HFF-Myc (cell line): ENCODE data around the gene LILRA5.

Experiments used
- DNase-seq: peaks from one replicate; pipeline ENCODE4 v3.0.0-alpha.2; 2011; ENCODE audit warnings: low read depth; ENCODE audit errors: extremely low read depth
- H3K4me3 ChIP-seq: replicated peaks from 2 replicates; pipeline ENCODE4 v1.5.1; 2011; ENCODE audit warnings: low read depth, mild to moderate bottlenecking, control low read depth, low read length
- TF ChIP-seq, protein P1 (sequence below): IDR thresholded peaks from 2 replicates; pipeline ENCODE4 v1.5.1; 2012; ENCODE audit warnings: mild to moderate bottlenecking, low read depth, low read length, control low read depth; ENCODE audit errors: missing control alignments

The LILRA5 gene

DNA sequence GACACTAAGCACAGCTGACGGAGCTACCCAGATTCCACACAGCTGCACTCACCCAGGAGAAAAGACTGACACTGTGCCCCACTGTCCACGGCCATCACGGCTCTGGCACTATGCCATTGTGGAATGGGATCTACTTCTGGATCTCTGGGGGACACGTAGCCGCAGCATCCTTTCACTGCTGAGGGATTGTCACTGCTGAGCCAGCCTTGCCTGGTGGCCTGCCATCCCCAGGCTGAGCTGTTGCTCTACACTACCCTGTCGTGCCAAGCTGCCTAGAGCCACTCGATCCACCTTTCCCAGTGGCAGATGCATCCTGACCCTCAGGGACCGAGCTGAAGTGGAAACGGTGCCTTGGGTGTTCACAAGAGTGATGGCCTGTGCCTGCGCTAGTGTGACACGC is 50.9 kb downstream of the LILRA5 start:
- H3K4me3 ChIP-seq, result no peak overlapping the region
- no peak for DNase-seq
- TF ChIP-seq, protein P1, sequence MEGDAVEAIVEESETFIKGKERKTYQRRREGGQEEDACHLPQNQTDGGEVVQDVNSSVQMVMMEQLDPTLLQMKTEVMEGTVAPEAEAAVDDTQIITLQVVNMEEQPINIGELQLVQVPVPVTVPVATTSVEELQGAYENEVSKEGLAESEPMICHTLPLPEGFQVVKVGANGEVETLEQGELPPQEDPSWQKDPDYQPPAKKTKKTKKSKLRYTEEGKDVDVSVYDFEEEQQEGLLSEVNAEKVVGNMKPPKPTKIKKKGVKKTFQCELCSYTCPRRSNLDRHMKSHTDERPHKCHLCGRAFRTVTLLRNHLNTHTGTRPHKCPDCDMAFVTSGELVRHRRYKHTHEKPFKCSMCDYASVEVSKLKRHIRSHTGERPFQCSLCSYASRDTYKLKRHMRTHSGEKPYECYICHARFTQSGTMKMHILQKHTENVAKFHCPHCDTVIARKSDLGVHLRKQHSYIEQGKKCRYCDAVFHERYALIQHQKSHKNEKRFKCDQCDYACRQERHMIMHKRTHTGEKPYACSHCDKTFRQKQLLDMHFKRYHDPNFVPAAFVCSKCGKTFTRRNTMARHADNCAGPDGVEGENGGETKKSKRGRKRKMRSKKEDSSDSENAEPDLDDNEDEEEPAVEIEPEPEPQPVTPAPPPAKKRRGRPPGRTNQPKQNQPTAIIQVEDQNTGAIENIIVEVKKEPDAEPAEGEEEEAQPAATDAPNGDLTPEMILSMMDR, result no peak

- no peak for DNase-seq
- TF ChIP-seq, protein P1, result no peak
- H3K4me3 ChIP-seq, result no peak within 1 kb of the TSS
Measured at GRCh38 chr19:54257116-54257480, 55.9 kb downstream of the LILRA5 start, which contains the start of gene LILRB5. TSS of gene LILRB5 (minus strand) at chr19:54257273. CDS start at chr19:54257193, 80 bp downstream.
